Measurements from ENCODE around the gene PSME4.

PSME4 gene

DNA sequence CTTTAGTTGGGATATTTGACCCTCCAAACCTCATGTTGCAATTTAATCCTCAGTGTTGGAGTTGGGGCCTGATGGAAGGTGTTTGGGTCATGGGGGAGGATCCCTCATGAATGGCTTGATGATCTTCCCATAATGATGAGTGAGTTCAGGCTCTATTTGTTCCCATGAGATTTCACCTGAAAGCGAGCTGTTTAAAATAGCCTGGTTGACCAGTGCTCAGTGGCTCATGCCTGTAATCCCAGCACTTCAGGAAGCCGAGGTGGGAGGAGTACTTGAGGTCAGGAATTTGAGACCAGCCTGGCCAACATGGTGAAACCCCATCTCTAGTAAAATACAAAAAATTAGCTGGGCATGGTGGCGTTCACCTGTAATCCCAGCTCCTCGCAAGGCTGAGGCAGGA lies 14.9 kb upstream of the PSME4 start:
- TF ChIP-seq FOXP2 (optimal IDR thresholded peaks at IDR 0.05; ENCODE audit: borderline replicate concordance, extremely low read depth, extremely low read length, insufficient read depth): no peak
- no peak for TF ChIP-seq POLR2AphosphoS5 (IDR thresholded peaks at IDR 0.05; ENCODE audit: low read depth, low read length)
- TF ChIP-seq SIN3A (IDR thresholded peaks at IDR 0.05; ENCODE audit: borderline replicate concordance, insufficient read depth, low read length): no peak
- no peak for TF ChIP-seq TAF1 (IDR thresholded peaks at IDR 0.05; ENCODE audit: borderline replicate concordance, insufficient read depth, low read length)
- TF ChIP-seq, protein P1, sequence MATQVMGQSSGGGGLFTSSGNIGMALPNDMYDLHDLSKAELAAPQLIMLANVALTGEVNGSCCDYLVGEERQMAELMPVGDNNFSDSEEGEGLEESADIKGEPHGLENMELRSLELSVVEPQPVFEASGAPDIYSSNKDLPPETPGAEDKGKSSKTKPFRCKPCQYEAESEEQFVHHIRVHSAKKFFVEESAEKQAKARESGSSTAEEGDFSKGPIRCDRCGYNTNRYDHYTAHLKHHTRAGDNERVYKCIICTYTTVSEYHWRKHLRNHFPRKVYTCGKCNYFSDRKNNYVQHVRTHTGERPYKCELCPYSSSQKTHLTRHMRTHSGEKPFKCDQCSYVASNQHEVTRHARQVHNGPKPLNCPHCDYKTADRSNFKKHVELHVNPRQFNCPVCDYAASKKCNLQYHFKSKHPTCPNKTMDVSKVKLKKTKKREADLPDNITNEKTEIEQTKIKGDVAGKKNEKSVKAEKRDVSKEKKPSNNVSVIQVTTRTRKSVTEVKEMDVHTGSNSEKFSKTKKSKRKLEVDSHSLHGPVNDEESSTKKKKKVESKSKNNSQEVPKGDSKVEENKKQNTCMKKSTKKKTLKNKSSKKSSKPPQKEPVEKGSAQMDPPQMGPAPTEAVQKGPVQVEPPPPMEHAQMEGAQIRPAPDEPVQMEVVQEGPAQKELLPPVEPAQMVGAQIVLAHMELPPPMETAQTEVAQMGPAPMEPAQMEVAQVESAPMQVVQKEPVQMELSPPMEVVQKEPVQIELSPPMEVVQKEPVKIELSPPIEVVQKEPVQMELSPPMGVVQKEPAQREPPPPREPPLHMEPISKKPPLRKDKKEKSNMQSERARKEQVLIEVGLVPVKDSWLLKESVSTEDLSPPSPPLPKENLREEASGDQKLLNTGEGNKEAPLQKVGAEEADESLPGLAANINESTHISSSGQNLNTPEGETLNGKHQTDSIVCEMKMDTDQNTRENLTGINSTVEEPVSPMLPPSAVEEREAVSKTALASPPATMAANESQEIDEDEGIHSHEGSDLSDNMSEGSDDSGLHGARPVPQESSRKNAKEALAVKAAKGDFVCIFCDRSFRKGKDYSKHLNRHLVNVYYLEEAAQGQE (IDR thresholded peaks at IDR 0.05; ENCODE audit: insufficient read depth in 1 of 2, low read depth in 2 of 2, low read length in 2 of 2): no peak

- TF ChIP-seq SIN3A (IDR thresholded peaks at IDR 0.05; ENCODE audit: borderline replicate concordance, insufficient read depth, low read length): peak; percentile 25; the same call in 1 of the 2 replicates
- peak; percentile 29; the same call in 1 of the 2 replicates for TF ChIP-seq POLR2AphosphoS5 (IDR thresholded peaks at IDR 0.05; ENCODE audit: low read depth, low read length)
- TF ChIP-seq, protein P1 (IDR thresholded peaks at IDR 0.05; ENCODE audit: insufficient read depth in 1 of 2, low read depth in 2 of 2, low read length in 2 of 2): no peak
- TF ChIP-seq TAF1 (IDR thresholded peaks at IDR 0.05; ENCODE audit: borderline replicate concordance, insufficient read depth, low read length): no peak
- TF ChIP-seq FOXP2 (optimal IDR thresholded peaks at IDR 0.05; ENCODE audit: borderline replicate concordance, extremely low read depth, extremely low read length, insufficient read depth): no peak
Measured at GRCh38 chr2:53969968-53970723, 647 bp downstream of the PSME4 start.

- TF ChIP-seq POLR2AphosphoS5 (IDR thresholded peaks at IDR 0.05; ENCODE audit: low read depth, low read length): no peak
- peak; percentile 87; the same call in 1 of the 2 replicates for TF ChIP-seq SIN3A (IDR thresholded peaks at IDR 0.05; ENCODE audit: borderline replicate concordance, insufficient read depth, low read length)
Measured at GRCh38 chr2:53969285-53969967, 1.4 kb downstream of the PSME4 start.

- TF ChIP-seq TAF1 (IDR thresholded peaks at IDR 0.05; ENCODE audit: borderline replicate concordance, insufficient read depth, low read length) (no peak), POLR2AphosphoS5 (IDR thresholded peaks at IDR 0.05; ENCODE audit: low read depth, low read length) (no peak), SIN3A (IDR thresholded peaks at IDR 0.05; ENCODE audit: borderline replicate concordance, insufficient read depth, low read length) (no peak), FOXP2 (optimal IDR thresholded peaks at IDR 0.05; ENCODE audit: borderline replicate concordance, extremely low read depth, extremely low read length, insufficient read depth) (no peak)
- TF ChIP-seq, protein P1 (IDR thresholded peaks at IDR 0.05; ENCODE audit: insufficient read depth in 1 of 2, low read depth in 2 of 2, low read length in 2 of 2): no peak
Measured at GRCh38 chr2:53964987-53965687, 5.7 kb downstream of the PSME4 start.

DNA sequence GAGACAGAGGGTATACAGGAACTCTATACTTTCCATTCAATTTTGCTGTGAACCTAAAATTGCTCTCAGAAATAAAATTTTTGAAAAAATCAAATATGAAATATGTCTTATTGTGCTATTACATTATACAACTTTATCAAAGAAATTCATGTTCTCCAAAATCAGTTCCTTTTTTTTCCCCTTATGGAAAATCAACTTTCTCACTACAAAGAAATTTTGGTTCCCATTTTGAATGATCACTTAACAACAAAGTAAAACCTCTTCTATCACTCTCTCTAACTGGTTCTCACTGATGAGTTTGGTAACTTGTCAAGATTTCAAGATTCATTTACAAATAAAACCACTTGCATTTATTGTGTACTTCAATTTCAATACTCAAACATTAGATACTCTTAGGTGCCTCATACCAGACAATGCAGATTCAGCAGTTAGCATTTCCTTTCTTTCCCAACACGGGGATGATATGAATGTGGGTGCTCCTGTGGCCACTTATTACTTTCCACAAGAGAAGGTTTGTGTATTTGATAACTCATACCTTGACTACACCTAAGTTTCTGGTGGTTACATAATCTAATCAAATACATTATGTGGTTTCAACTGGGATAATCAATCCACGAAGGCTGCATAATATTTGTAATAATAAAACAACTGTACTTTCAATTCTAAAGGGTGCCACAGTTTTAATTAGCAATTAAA lies 6.4 kb downstream of the PSME4 start:
- TF ChIP-seq FOXP2 (optimal IDR thresholded peaks at IDR 0.05; ENCODE audit: borderline replicate concordance, extremely low read depth, extremely low read length, insufficient read depth) (no peak), POLR2AphosphoS5 (IDR thresholded peaks at IDR 0.05; ENCODE audit: low read depth, low read length) (no peak), TAF1 (IDR thresholded peaks at IDR 0.05; ENCODE audit: borderline replicate concordance, insufficient read depth, low read length) (no peak), SIN3A (IDR thresholded peaks at IDR 0.05; ENCODE audit: borderline replicate concordance, insufficient read depth, low read length) (no peak)
- TF ChIP-seq, protein P1 (IDR thresholded peaks at IDR 0.05; ENCODE audit: insufficient read depth in 1 of 2, low read depth in 2 of 2, low read length in 2 of 2): no peak

All from PFSK-1 (cell line).